Pancreas (tissue), 10 donors: ENCODE measurements around the gene MYEF2. TPM values are rescaled to one million over a fixed set of nuclear protein-coding genes. Genes with fewer than 3 reads are reported as not detected.

Source experiments
- ATAC-seq, 4 donors: fragments of 200-7000 bp; cut with Tn5 transposase; one replicate each; pipeline versions ENCODE4 v1.8.0 to v1.9.1; 2020; ENCODE audit warnings: mild to moderate bottlenecking in 4 of 4, moderate library complexity in 4 of 4
- DNase-seq, 6 donors: peaks; one replicate each; pipeline ENCODE4 v3.0.0-alpha.2; 2020
- FAIRE-seq: peaks from 2 replicates; lab custom pipeline; 2012; peaks lifted over from hg19 to GRCh38; lab: Jason Lieb, UNC
- H3K27ac ChIP-seq, 4 donors: fragments of 200-600 bp; sonication (generic); 1 replicate in 3 of 4; 2 replicates in 1 of 4; pipeline versions ENCODE4 v1.5.0 to v1.8.0; 2020
- H3K27me3 ChIP-seq, 4 donors: fragments of 200-600 bp; one replicate each; pipeline ENCODE4 v1.8.0; 2021
- H3K36me3 ChIP-seq, 3 donors: fragments of 200-600 bp; sonication (generic) in 1 of 3; one replicate each; pipeline versions ENCODE4 v1.5.0 to v1.8.0; 2020 to 2021
- H3K4me1 ChIP-seq, 3 donors: fragments of 200-600 bp; one replicate each; pipeline ENCODE4 v1.8.0; 2021
- H3K4me3 ChIP-seq, 4 donors: fragments of 200-600 bp; sonication (generic) in 2 of 4; one replicate each; pipeline versions ENCODE4 v1.5.0 to v1.8.0; 2020 to 2021
- H3K9me3 ChIP-seq, 4 donors: fragments of 200-600 bp; one replicate each; pipeline ENCODE4 v1.8.0; 2021
- CTCF ChIP-seq, 4 donors: fragments of 200-600 bp; sonication (generic) in 3 of 4; IDR thresholded peaks; one replicate each; pipeline versions ENCODE4 v1.5.0 to v1.8.0; 2021; ENCODE audit warnings: antibody characterized with exemption in 4 of 4
- WGBS, 2 donors: extraction: QIAGEN DNeasy Blood & Tissue Kit; methylation state at CpG; one replicate each; pipeline ENCODE4 v1.1.7; 2013; 5-methylcytosine and 5-hydroxymethylcytosine counted together
- intact Hi-C, 3 donors: fragments of 100-400 bp; cut with DNase I; formaldehyde crosslinking; loops; one replicate each; pipeline versions ENCODE4 v1.11.1 to v1.14.2; 2022
- polyA plus RNA-seq, 2 donors: library from polyadenylated mRNA; stranded (reverse); fragments of 200-250 nt; gene quantifications; one replicate each; pipeline ENCODE4 v1.2.3, GENCODE V29; 2013
- total RNA-seq, 6 donors: library from RNA; stranded (reverse); fragmentation: NEBNext Ultra II Directional in 4 of 6; extraction: Animal tissue kit (Norgen Biotek cat#: 25700) in 4 of 6; gene quantifications; one replicate each; pipeline versions ENCODE4 v1.2.1 to v1.2.4, GENCODE V29; 2021 to 2023
- donor health status: healthy with polysubstance abuse.
- donor health status: DM: no; HTN: no; CAD: no; lungs with moderate emphysema.
- donor health status: DM: no; HTN: no; CAD: no.
- donor health status: control.
- donor health status: control.
- donor health status: Bipolar disorder and iron deficiency.
- donor health status: DM: yes; HTN: yes; CAD: no.
- donor health status: DM: no; HTN: no; CAD: no.
- donor health status: DM: no; HTN: no; CAD: no.
- donor health status: DM: yes; HTN: yes; CAD: no.

The MYEF2 gene, protein sequence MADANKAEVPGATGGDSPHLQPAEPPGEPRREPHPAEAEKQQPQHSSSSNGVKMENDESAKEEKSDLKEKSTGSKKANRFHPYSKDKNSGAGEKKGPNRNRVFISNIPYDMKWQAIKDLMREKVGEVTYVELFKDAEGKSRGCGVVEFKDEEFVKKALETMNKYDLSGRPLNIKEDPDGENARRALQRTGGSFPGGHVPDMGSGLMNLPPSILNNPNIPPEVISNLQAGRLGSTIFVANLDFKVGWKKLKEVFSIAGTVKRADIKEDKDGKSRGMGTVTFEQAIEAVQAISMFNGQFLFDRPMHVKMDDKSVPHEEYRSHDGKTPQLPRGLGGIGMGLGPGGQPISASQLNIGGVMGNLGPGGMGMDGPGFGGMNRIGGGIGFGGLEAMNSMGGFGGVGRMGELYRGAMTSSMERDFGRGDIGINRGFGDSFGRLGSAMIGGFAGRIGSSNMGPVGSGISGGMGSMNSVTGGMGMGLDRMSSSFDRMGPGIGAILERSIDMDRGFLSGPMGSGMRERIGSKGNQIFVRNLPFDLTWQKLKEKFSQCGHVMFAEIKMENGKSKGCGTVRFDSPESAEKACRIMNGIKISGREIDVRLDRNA
- 10 to 100 TPM; 10.5 to 21.5 (median 15.1) TPM for total RNA-seq
- 10 to 100 TPM; 14.5 to 28.0 TPM for polyA plus RNA-seq

- Histone ChIP-seq H3K27me3 (peaks cover 0 to 6% (median 0%) of the 10 kb centered on the region in 4 donors), H3K4me1 (peaks cover 0 to 7% (median 7%) of the 10 kb centered on the region in 3 donors), H3K9me3 (no peaks in the 10 kb centered on the region), H3K36me3 (no peaks in the 10 kb centered on the region), H3K27ac (peak within 1 kb of the TSS; percentile 61 to 83 (median 70)), H3K4me3 (peak within 1 kb of the TSS; percentile 40 to 85 (median 63))
- intact Hi-C loops: no loop called here
- DNase-seq (peak; percentile 73 to 91 (median 82)), ATAC-seq (peak; percentile 88 to 94 (median 92)), FAIRE-seq (no peak)
- TF ChIP-seq CTCF (IDR thresholded peaks at IDR 0.05): peak in 1 of 4 donors; percentile 21
- 2 to 3% methylated on average over 60 to 71 of the region's 71 CpGs for WGBS, 2 donors
Measured at GRCh38 chr15:48177766-48178647, at the start of gene MYEF2. MYEF2 (minus strand) TSS chr15:48178295; CDS start chr15:48178237, 58 bp downstream.

DNA sequence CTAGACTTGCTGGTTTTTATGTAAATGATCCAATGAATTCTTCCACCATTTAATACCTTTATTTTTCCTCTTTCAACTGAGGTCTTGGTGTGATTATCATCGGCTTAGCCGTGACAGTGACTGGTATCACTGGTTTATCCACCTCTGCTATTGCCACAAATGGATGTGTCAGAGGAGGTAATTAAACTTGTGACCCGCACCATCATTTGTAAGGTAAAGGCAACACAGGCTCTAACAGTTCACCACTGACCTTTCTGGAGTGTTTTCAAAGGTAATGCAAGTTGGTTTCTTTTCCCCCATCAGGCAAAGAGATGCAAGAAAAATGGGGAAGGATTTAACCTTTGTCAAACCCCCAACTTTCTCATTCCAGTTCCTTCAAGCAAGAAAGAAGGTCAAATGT lies 47.7 kb upstream of the MYEF2 start:
- H3K36me3 ChIP-seq: no peaks in the 10 kb centered on the region
- H3K27me3 ChIP-seq: no peaks in the 10 kb centered on the region
- H3K4me1 ChIP-seq: no peaks in the 10 kb centered on the region
- H3K4me3 ChIP-seq: no peak overlapping the region
- intact Hi-C loops: no loop called here
- no peak for TF ChIP-seq CTCF (IDR thresholded peaks at IDR 0.05)
- 44 to 52% methylated on average over 3 of the region's 3 CpGs for WGBS, 2 donors
- H3K27ac ChIP-seq: no peak overlapping the region
- no peak for FAIRE-seq
- no peak for ATAC-seq
- DNase-seq: no peak
- no peaks in the 10 kb centered on the region for H3K9me3 ChIP-seq

GRCh38 chr15:48222627-48223026 lies 44.5 kb upstream of the MYEF2 start:
- DNase-seq (no peak), ATAC-seq (no peak), FAIRE-seq (no peak)
- Histone ChIP-seq H3K4me1 (no peaks in the 10 kb centered on the region), H3K27ac (no peak overlapping the region), H3K9me3 (no peaks in the 10 kb centered on the region), H3K36me3 (no peaks in the 10 kb centered on the region), H3K4me3 (no peak overlapping the region), H3K27me3 (no peaks in the 10 kb centered on the region)
- 19 to 30% methylated on average over 1 of the region's 1 CpG for WGBS, 2 donors
- TF ChIP-seq CTCF (IDR thresholded peaks at IDR 0.05): no peak
- intact Hi-C loops: no loop called here

- H3K4me1 ChIP-seq: no peaks in the 10 kb centered on the region
- no peak overlapping the region for H3K27ac ChIP-seq
- no peaks in the 10 kb centered on the region for H3K9me3 ChIP-seq
- no peak overlapping the region for H3K4me3 ChIP-seq
- 79 to 88% methylated on average over 4 of the region's 4 CpGs for WGBS, 2 donors
- no peak for TF ChIP-seq CTCF (IDR thresholded peaks at IDR 0.05)
- H3K27me3 ChIP-seq: no peaks in the 10 kb centered on the region
- H3K36me3 ChIP-seq: no peaks in the 10 kb centered on the region
- intact Hi-C loops: no loop called here
- no peak for FAIRE-seq
- no peak for ATAC-seq
- DNase-seq: no peak
Measured at GRCh38 chr15:48221885-48222284, 43.8 kb upstream of the MYEF2 start.
